GM23248 (cell line): ENCODE results near the gene CALHM2. TPM values are rescaled to one million over a fixed set of nuclear protein-coding genes. Genes with fewer than 3 reads are reported as not detected.

ENCODE experiments used
- DNase-seq: peaks from one replicate; pipeline ENCODE4 v3.0.0-alpha.2; 2015
- H2AFZ ChIP-seq: fragments of 200-600 bp; sonication (generic); 2 replicates; pipeline ENCODE4 v1.6.1; 2016; ENCODE audit warnings: antibody characterized with exemption
- H3F3A ChIP-seq: fragments of 200-600 bp; sonication (generic); 2 replicates; pipeline ENCODE4 v1.6.1; 2016; ENCODE audit warnings: mild to moderate bottlenecking, antibody characterized with exemption, mixed run types; ENCODE audit not compliant: insufficient read depth
- H3K27ac ChIP-seq: fragments of 200-600 bp; sonication (generic); 2 replicates; pipeline ENCODE4 v1.5.1; 2016; ENCODE audit warnings: mild to moderate bottlenecking
- H3K27me3 ChIP-seq: fragments of 200-600 bp; sonication (generic); replicated peaks from 2 replicates; pipeline ENCODE4 v1.6.1; 2016; ENCODE audit warnings: mild to moderate bottlenecking; ENCODE audit not compliant: insufficient read depth
- H3K36me3 ChIP-seq: fragments of 200-600 bp; sonication (generic); 2 replicates; pipeline ENCODE4 v1.6.1; 2016; ENCODE audit warnings: low read depth, mild to moderate bottlenecking
- H3K4me1 ChIP-seq: fragments of 200-600 bp; sonication (generic); 2 replicates; pipeline ENCODE4 v1.6.1; 2016; ENCODE audit warnings: mild to moderate bottlenecking; ENCODE audit not compliant: insufficient read depth
- H3K4me2 ChIP-seq: fragments of 200-600 bp; sonication (generic); one replicate; pipeline ENCODE4 v1.6.1; 2016; ENCODE audit warnings: mild to moderate bottlenecking; ENCODE audit not compliant: unreplicated experiment
- H3K4me3 ChIP-seq: fragments of 200-600 bp; sonication (generic); 2 replicates; pipeline ENCODE4 v1.5.1; 2016; ENCODE audit warnings: mild to moderate bottlenecking
- H3K79me2 ChIP-seq: fragments of 200-600 bp; sonication (generic); 2 replicates; pipeline ENCODE4 v1.6.1; 2016; ENCODE audit warnings: mild to moderate bottlenecking; ENCODE audit not compliant: insufficient read depth
- H3K9ac ChIP-seq: fragments of 200-600 bp; sonication (generic); 2 replicates; pipeline ENCODE4 v1.6.1; 2016; ENCODE audit warnings: mild to moderate bottlenecking
- H3K9me2 ChIP-seq: fragments of 200-600 bp; sonication (generic); 2 replicates; pipeline ENCODE4 v1.6.1; 2016; ENCODE audit warnings: mixed run types, mild to moderate bottlenecking, moderate library complexity; ENCODE audit not compliant: insufficient read depth
- H3K9me3 ChIP-seq: fragments of 200-600 bp; sonication (generic); one replicate; pipeline ENCODE4 v1.6.1; 2017; ENCODE audit warnings: low read depth
- H4K20me1 ChIP-seq: fragments of 200-600 bp; sonication (generic); 2 replicates; pipeline ENCODE4 v1.6.0; 2016; ENCODE audit not compliant: insufficient read depth
- EZH2 ChIP-seq: fragments of 200-600 bp; sonication (generic); IDR thresholded peaks from 2 replicates; pipeline ENCODE4 v1.6.1; 2018; ENCODE audit warnings: antibody characterized with exemption, mild to moderate bottlenecking; ENCODE audit not compliant: insufficient read depth, poor library complexity, severe bottlenecking
- EZH2phosphoT487 ChIP-seq: fragments of 200-600 bp; sonication (generic); IDR thresholded peaks from 2 replicates; pipeline ENCODE4 v1.6.1; 2018; ENCODE audit warnings: antibody characterized with exemption, moderate library complexity, mild to moderate bottlenecking, low read depth; ENCODE audit not compliant: insufficient read depth
- WGBS, 2 experiments: methylation state at CpG; one replicate each; pipeline ENCODE4 v1.1.6; 2015 to 2017; ENCODE audit warnings: low lambda C conversion rate in 2 of 2, low coverage in 1 of 2; ENCODE audit errors: missing lambda C conversion rate in 2 of 2; 5-methylcytosine and 5-hydroxymethylcytosine counted together
- in situ Hi-C: fragments of 300-500 bp; cut with MboI; formaldehyde crosslinking; loops from 2 replicates; pipeline ENCODE4 v1.15.0; 2020
- polyA plus RNA-seq: library from polyadenylated mRNA; unstranded; fragments of >200 nt; fragmentation: Nextera tagmentation; extraction: Ambion mirVana; gene quantifications from 2 replicates; pipeline ENCODE4 v1.2.1, GENCODE V29; 2016
- total RNA-seq: library from RNA; depleted of rRNA; stranded (reverse); fragments of >200 nt; shearing (Covaris generic); gene quantifications from 2 replicates; pipeline ENCODE4 v1.2.3, GENCODE V29; 2014

CALHM2 gene
- total and polyA plus RNA-seq, 2 experiments from 2014 or later: 74.3 to 78.6 TPM

GRCh38 chr10:103439776-103440175, 12.4 kb downstream of the CALHM2 start:
- Histone ChIP-seq H4K20me1 (no peaks in the 10 kb centered on the region), H3K27me3 (no peaks in the 10 kb centered on the region), H3K9me2 (no peaks in the 10 kb centered on the region), H3K4me1 (no peaks in the 10 kb centered on the region), H3K4me2 (no peak overlapping the region), H3K36me3 (peaks cover 54% of the 10 kb centered on the region), H3K9me3 (no peaks in the 10 kb centered on the region), H3K4me3 (no peak overlapping the region), H3K79me2 (no peaks in the 10 kb centered on the region), H3K27ac (no peak overlapping the region), H3K9ac (no peak overlapping the region), H3F3A (peaks cover 27% of the 10 kb centered on the region), H2AFZ (no peak overlapping the region)
- no peak for DNase-seq
- TF ChIP-seq EZH2phosphoT487: no peak
- no peak for TF ChIP-seq EZH2
- 88 to 90% methylated on average over 4 of the region's 4 CpGs for WGBS, 2 experiments
- in situ Hi-C loops: no loop called here

GRCh38 chr10:103433858-103434257, 18.3 kb downstream of the CALHM2 start:
- no peaks in the 10 kb centered on the region for H3K9me3 ChIP-seq
- DNase-seq: no peak
- WGBS, 2 experiments: 94 to 98% methylated on average over 2 of the region's 2 CpGs
- no peak overlapping the region for H3K4me3 ChIP-seq
- no peak overlapping the region for H3K9ac ChIP-seq
- H3K79me2 ChIP-seq: no peaks in the 10 kb centered on the region
- H3K36me3 ChIP-seq: peaks cover 59% of the 10 kb centered on the region
- no peaks in the 10 kb centered on the region for H3K27me3 ChIP-seq
- no peaks in the 10 kb centered on the region for H3K9me2 ChIP-seq
- no peaks in the 10 kb centered on the region for H4K20me1 ChIP-seq
- in situ Hi-C loops: no loop called here
- H3F3A ChIP-seq: no peaks in the 10 kb centered on the region
- H3K4me1 ChIP-seq: no peaks in the 10 kb centered on the region
- no peak overlapping the region for H3K4me2 ChIP-seq
- TF ChIP-seq EZH2 (no peak), EZH2phosphoT487 (no peak)
- H3K27ac ChIP-seq: no peak overlapping the region
- no peak overlapping the region for H2AFZ ChIP-seq

- no peak for DNase-seq
- in situ Hi-C loops: no loop called here
- H3K36me3 ChIP-seq: peaks cover 63% of the 10 kb centered on the region
These were observed 20.3 kb downstream of the CALHM2 start for GRCh38 chr10:103431902-103432301.

GRCh38 chr10:103429647-103430046, 22.5 kb downstream of the CALHM2 start:
- no peak for DNase-seq
- no peaks in the 10 kb centered on the region for H3K9me3 ChIP-seq
- H3K27ac ChIP-seq: no peak overlapping the region
- H3K27me3 ChIP-seq: no peaks in the 10 kb centered on the region
- H3K4me2 ChIP-seq: no peak overlapping the region
- H2AFZ ChIP-seq: no peak overlapping the region
- H4K20me1 ChIP-seq: no peaks in the 10 kb centered on the region
- TF ChIP-seq EZH2: no peak
- TF ChIP-seq EZH2phosphoT487: no peak
- no peaks in the 10 kb centered on the region for H3K9me2 ChIP-seq
- no peaks in the 10 kb centered on the region; the same call in none of the 2 replicates for H3K79me2 ChIP-seq
- WGBS, 2 experiments: 91 to 96% methylated on average over 5 of the region's 5 CpGs
- no peaks in the 10 kb centered on the region for H3K4me1 ChIP-seq
- in situ Hi-C loops: no loop called here
- H3K4me3 ChIP-seq: no peak overlapping the region
- H3K9ac ChIP-seq: no peak overlapping the region
- H3F3A ChIP-seq: no peaks in the 10 kb centered on the region
- peaks cover 68% of the 10 kb centered on the region for H3K36me3 ChIP-seq

More at GRCh38 chr10:103431902-103432301, 20.3 kb downstream of the CALHM2 start:
- no peak overlapping the region for H3K27ac ChIP-seq
- H3K4me1 ChIP-seq: no peaks in the 10 kb centered on the region
- no peaks in the 10 kb centered on the region for H3K9me3 ChIP-seq
- TF ChIP-seq EZH2: no peak
- TF ChIP-seq EZH2phosphoT487: no peak
- WGBS, 2 experiments: 75 to 78% methylated on average over 8 of the region's 8 CpGs
- H3K27me3 ChIP-seq: no peaks in the 10 kb centered on the region
- no peak overlapping the region for H3K4me3 ChIP-seq
- no peak overlapping the region for H2AFZ ChIP-seq
- no peaks in the 10 kb centered on the region for H3K9me2 ChIP-seq
- no peak overlapping the region for H3K4me2 ChIP-seq
- H4K20me1 ChIP-seq: no peaks in the 10 kb centered on the region
- H3K79me2 ChIP-seq: no peaks in the 10 kb centered on the region
- no peaks in the 10 kb centered on the region for H3F3A ChIP-seq
- H3K9ac ChIP-seq: no peak overlapping the region
